Endodermal cell (in vitro differentiated cells): ENCODE results near the gene PTX4. TPM values are rescaled to one million over a fixed set of nuclear protein-coding genes. Genes with fewer than 3 reads are reported as not detected.

ENCODE experiments used
- DNase-seq: peaks from one replicate; pipeline ENCODE4 v3.0.0-alpha.2; 2017
- H3K27ac ChIP-seq: 2 replicates; pipeline ENCODE4 v1.5.1; 2013; ENCODE audit warnings: mild to moderate bottlenecking, low read depth, low read length, moderate library complexity
- H3K27me3 ChIP-seq: 2 replicates; pipeline ENCODE4 v1.6.1; 2013; ENCODE audit warnings: mild to moderate bottlenecking, low read length, moderate library complexity; ENCODE audit not compliant: insufficient read depth, control insufficient read depth, poor library complexity, severe bottlenecking
- H3K36me3 ChIP-seq: 2 replicates; pipeline ENCODE4 v1.7.0; 2013; ENCODE audit warnings: mild to moderate bottlenecking, low read length, moderate library complexity; ENCODE audit not compliant: control insufficient read depth, insufficient read depth
- H3K4me1 ChIP-seq: one replicate; pipeline ENCODE4 v1.7.0; 2013; ENCODE audit warnings: low read length; ENCODE audit not compliant: control insufficient read depth, insufficient read depth
- H3K4me3 ChIP-seq: 2 replicates; pipeline ENCODE4 v1.5.1; 2013; ENCODE audit warnings: mild to moderate bottlenecking, low read length, moderate library complexity
- H3K9ac ChIP-seq: 2 replicates; pipeline ENCODE4 v1.6.1; 2013; ENCODE audit warnings: mild to moderate bottlenecking, low read length, moderate library complexity; ENCODE audit not compliant: poor library complexity, severe bottlenecking; ENCODE audit errors: extremely low read depth
- H3K9me3 ChIP-seq: 2 replicates; pipeline ENCODE4 v1.6.1; 2013; ENCODE audit warnings: mild to moderate bottlenecking, low read length, moderate library complexity; ENCODE audit not compliant: control insufficient read depth
- H3K27ac Mint-ChIP-seq: 2 replicates; pipeline ENCODE4 v1.8.0; 2020; ENCODE audit warnings: mixed read lengths
- H3K27me3 Mint-ChIP-seq: 2 replicates; pipeline ENCODE4 v1.8.0; 2021; ENCODE audit warnings: mild to moderate bottlenecking, mixed read lengths; ENCODE audit not compliant: insufficient read depth
- H3K36me3 Mint-ChIP-seq: 2 replicates; pipeline ENCODE4 v1.8.0; 2020; ENCODE audit warnings: low read depth, mixed read lengths
- H3K4me1 Mint-ChIP-seq: 2 replicates; pipeline ENCODE4 v1.8.0; 2020; ENCODE audit warnings: mixed read lengths
- H3K4me3 Mint-ChIP-seq: 2 replicates; pipeline ENCODE4 v1.8.0; 2020; ENCODE audit warnings: mild to moderate bottlenecking, moderate library complexity, mixed read lengths
- H3K9me3 Mint-ChIP-seq: 2 replicates; pipeline ENCODE4 v1.8.0; 2020; ENCODE audit warnings: mild to moderate bottlenecking, mixed read lengths
- WGBS, 2 experiments: methylation state at CpG; one replicate each; pipeline versions ENCODE4 v1.1.5 to v1.1.7; 2013; ENCODE audit warnings: missing lambda C conversion rate in 2 of 2, mixed read lengths in 1 of 2; ENCODE audit not compliant: insufficient coverage in 1 of 2, insufficient read length in 1 of 2; 5-methylcytosine and 5-hydroxymethylcytosine counted together
- total RNA-seq, 2 donors: library from RNA; stranded (reverse); fragmentation: NEBNext Ultra II Directional in 1 of 2; extraction: Animal tissue kit (Norgen Biotek cat#: 25700) in 1 of 2; gene quantifications; 2 replicates in 1 of 2; 3 replicates in 1 of 2; pipeline ENCODE4 v1.2.1, GENCODE V29; 2021
- TF ChIP-seq, protein P1 (sequence below): fragments of 200-600 bp; sonication (generic); conservative IDR thresholded peaks from 2 replicates; pipeline ENCODE4 v1.5.0; 2021; ENCODE audit warnings: antibody characterized with exemption, mild to moderate bottlenecking

Gene PTX4
- total RNA-seq, 2 donors from 2014 or later, result not detected

DNA sequence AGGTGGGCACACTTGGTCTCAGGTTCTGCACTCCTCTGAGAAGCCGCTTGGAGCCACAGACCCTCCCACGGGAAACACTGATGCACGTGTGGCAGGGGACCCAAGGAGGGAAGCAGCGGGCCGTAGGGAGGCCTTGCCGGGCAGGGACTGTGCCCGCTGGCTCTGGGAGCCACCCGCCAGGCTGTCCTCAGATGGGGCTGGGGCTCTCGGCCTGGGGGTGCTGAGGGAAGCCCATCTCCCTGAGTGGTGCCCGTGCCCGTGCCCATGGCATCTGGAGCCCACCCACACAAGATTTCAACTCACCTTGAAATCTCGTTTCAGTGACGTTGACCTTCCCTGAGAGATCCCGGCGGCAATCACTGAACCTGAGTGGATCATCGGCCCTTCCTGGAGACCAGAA lies 31.8 kb downstream of the PTX4 start:
- no peak overlapping the region for H3K27ac ChIP-seq
- WGBS, 2 experiments, result 90 to 96% methylated on average over 14 to 16 of the region's 16 CpGs
- TF ChIP-seq, protein P1, sequence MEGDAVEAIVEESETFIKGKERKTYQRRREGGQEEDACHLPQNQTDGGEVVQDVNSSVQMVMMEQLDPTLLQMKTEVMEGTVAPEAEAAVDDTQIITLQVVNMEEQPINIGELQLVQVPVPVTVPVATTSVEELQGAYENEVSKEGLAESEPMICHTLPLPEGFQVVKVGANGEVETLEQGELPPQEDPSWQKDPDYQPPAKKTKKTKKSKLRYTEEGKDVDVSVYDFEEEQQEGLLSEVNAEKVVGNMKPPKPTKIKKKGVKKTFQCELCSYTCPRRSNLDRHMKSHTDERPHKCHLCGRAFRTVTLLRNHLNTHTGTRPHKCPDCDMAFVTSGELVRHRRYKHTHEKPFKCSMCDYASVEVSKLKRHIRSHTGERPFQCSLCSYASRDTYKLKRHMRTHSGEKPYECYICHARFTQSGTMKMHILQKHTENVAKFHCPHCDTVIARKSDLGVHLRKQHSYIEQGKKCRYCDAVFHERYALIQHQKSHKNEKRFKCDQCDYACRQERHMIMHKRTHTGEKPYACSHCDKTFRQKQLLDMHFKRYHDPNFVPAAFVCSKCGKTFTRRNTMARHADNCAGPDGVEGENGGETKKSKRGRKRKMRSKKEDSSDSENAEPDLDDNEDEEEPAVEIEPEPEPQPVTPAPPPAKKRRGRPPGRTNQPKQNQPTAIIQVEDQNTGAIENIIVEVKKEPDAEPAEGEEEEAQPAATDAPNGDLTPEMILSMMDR, result no peak
- no peaks in the 10 kb centered on the region for H3K27me3 ChIP-seq
- Mint-ChIP-seq H3K27me3 (no peaks in the 10 kb centered on the region), H3K9me3 (no peaks in the 10 kb centered on the region), H3K4me1 (no peaks in the 10 kb centered on the region), H3K27ac (no peak overlapping the region), H3K4me3 (no peak overlapping the region), H3K36me3 (peaks cover 27% of the 10 kb centered on the region)
- H3K36me3 ChIP-seq, result peaks cover 11% of the 10 kb centered on the region
- DNase-seq, result no peak
- H3K4me1 ChIP-seq, result no peaks in the 10 kb centered on the region
- H3K9ac ChIP-seq, result no peak overlapping the region
- no peak overlapping the region for H3K4me3 ChIP-seq
- H3K9me3 ChIP-seq, result no peaks in the 10 kb centered on the region

DNA sequence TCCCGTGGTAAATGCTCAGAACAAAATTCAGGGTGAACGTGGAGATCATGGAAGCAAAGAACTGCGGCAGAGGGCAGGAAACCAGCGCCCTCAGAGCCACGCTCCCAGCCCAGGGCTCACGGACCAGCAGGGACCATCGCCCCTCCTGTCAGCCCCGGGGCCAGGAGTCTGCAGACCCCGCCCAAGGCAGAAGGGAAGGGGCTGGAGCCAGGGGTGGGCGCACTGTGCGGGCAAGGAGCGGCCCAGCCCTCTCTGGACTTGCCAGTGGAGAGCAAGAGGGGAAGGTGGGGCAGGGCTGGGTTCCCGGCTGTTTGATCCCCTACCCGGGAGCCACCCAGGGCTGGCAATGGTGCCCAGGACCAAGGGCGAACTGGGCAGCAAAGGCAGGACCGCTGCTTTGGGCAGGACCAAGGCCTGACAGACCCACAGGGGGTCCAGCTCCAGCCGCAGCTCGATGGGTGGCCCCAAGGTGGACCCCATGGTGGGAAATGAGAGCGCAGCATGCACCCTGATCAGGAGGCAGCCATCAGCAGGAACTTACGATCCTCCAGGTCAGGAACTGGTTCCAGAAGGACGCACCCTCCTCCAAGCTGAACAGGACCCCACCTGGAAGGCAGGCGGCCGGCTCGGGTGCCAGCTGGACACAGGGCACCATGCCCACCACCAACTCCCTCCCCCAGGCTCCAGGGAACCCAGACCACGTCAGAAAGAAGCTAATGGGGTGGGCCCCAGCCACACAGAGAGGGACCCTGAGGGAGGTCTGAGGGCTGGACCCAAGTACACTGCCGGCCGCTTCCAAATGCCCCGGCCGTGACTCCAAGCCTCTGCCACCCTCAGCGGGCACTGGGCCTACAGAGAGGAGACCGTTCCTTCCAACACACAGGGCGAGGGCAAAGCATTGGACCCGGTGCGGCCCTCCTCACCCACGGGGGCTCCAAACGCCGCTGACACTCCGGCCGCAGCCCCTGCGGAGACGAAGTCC lies 33.3 kb downstream of the PTX4 start:
- H3K9ac ChIP-seq, result no peak overlapping the region
- peaks cover 27% of the 10 kb centered on the region for H3K36me3 Mint-ChIP-seq
- H3K27ac Mint-ChIP-seq, result no peak overlapping the region
- H3K4me3 Mint-ChIP-seq, result no peak overlapping the region
- TF ChIP-seq, protein P1, result no peak
- no peaks in the 10 kb centered on the region for H3K9me3 Mint-ChIP-seq
- H3K27me3 Mint-ChIP-seq, result no peaks in the 10 kb centered on the region
- no peak for DNase-seq
- no peak overlapping the region for H3K4me3 ChIP-seq
- 89 to 92% methylated on average over 24 to 40 of the region's 41 CpGs for WGBS, 2 experiments
- no peaks in the 10 kb centered on the region for H3K4me1 Mint-ChIP-seq
- peaks cover 17% of the 10 kb centered on the region for H3K36me3 ChIP-seq
- H3K27ac ChIP-seq, result no peak overlapping the region
- no peaks in the 10 kb centered on the region for H3K4me1 ChIP-seq
- no peaks in the 10 kb centered on the region for H3K9me3 ChIP-seq
- no peaks in the 10 kb centered on the region for H3K27me3 ChIP-seq

DNA sequence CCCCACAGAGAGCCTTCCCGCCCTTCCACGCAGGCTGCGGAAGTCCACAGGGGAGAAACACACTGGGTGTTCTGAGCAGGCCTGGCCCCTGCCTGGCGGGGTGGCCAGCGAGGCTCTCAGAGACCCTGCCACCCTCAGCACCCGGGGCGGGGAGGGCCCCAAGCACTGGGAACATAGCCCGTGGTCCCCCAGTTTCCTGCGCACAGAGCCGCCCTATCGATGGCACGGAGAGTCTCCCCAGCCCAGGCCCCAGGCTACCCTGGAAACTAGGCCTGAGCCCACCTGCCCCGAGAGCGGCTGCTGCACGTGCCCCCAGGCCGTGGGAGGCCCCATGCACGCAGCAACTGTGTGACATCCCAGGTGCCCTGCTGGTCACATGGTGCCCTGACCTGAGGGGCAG lies 34.2 kb downstream of the PTX4 start:
- Mint-ChIP-seq H3K4me1 (no peaks in the 10 kb centered on the region), H3K36me3 (peaks cover 28% of the 10 kb centered on the region), H3K4me3 (no peak overlapping the region)

More for the DNA sequence above, 34.2 kb downstream of the PTX4 start:
- no peak overlapping the region for H3K4me3 ChIP-seq
- no peak overlapping the region for H3K9ac ChIP-seq
- Mint-ChIP-seq H3K9me3 (no peaks in the 10 kb centered on the region), H3K27me3 (no peaks in the 10 kb centered on the region), H3K27ac (no peak overlapping the region)
- TF ChIP-seq, protein P1, result no peak
- H3K9me3 ChIP-seq, result no peaks in the 10 kb centered on the region
- H3K4me1 ChIP-seq, result no peaks in the 10 kb centered on the region
- no peak for DNase-seq
- 92 to 94% methylated on average over 8 to 17 of the region's 17 CpGs for WGBS, 2 experiments
- no peak overlapping the region for H3K27ac ChIP-seq
- H3K27me3 ChIP-seq, result no peaks in the 10 kb centered on the region
- peaks cover 13% of the 10 kb centered on the region for H3K36me3 ChIP-seq
